OCI-M2 (cell line): Measurements from ENCODE around the gene LBX2.

Experiments
- DNase-seq: peaks from one replicate; lab custom pipeline; 2025; ENCODE audit not compliant: unreplicated experiment; lab: John Stamatoyannopoulos, UW

Gene LBX2, protein sequence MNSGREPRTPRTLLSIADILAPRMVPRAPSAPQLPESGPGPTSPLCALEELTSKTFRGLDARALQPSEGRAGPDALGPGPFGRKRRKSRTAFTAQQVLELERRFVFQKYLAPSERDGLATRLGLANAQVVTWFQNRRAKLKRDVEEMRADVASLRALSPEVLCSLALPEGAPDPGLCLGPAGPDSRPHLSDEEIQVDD

DNA sequence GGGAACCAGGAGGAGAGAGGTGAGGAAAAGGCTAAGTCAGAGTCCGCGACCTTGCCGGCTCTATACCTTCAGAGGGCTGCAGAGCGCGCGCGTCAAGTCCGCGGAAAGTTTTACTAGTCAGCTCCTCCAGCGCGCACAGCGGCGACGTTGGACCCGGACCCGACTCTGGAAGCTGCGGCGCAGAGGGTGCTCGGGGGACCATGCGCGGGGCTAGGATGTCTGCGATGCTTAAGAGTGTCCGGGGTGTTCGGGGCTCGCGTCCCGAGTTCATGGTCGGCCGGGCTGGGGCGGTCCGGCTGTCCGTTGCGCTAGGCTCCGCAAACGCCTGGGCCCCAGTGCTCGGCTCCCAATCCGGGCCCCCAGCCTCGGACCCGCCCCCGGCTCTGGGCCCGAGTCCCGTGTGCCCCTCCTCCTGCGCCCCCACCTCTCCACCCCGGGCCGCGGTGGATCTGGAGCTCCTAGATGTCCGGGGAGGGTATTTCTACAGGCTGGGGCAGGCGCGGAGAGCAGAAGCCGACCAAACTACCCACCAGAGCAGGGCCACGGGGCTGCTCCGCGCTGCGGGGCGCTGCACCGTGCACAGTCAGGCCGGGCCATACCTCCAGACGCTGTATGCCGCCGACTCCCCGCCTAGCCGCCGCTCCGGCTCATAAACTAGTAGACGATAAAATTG is at the start of gene LBX2:
Gene LBX2 (minus strand): TSS at position 337 of the 673 bp plus-strand sequence. CDS start 66 bp downstream, at position 271.
- no peak for DNase-seq

DNA sequence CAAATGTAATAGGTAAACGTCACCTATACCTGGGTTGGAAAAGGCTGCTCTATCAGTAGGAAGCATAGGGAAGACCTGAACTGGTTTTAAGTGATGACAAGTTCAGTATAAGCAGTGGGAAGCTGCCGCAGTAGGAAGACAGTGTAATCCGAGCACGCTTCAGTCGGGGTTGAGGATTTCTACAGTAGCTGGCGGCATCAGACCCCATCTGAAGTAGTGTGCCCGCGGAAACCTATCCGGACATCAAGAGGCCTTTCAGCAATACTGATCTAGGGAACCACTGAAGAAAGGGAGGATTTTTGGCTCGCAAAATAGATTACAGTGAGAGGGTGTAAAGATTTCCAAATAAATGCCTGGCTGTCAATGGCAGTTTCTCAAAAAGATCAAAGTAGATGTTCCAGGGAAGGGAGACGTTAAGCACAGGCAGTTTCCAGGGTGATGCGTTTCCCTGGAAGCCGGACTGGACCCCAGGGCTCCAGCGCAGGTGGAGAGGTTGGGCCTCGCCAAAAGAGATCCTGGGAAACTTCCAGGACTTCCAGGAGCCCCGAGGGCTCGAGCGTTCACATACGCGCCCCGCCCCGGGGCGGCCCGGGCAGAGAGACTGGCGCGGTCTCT is 49.0 kb upstream of the LBX2 start:
- no peak for DNase-seq

DNA sequence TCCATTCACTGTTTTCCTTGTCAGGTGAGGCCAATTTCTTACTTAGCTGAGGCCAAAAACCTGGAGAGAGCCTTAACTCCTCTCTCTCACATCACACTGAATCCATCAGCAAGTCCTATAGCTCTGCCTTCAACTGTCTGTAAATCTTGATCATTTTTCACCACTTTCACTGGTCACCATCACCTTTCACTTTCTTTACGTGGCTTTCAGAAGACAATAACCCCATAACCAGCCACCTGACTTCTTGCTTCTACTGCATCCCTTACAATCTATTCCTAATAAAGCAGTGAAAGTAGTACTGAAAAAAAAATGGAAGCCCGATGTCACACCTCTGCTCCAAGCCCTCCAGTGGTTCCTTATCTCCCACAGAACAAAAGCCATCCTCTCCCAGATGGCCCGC is 46.6 kb upstream of the LBX2 start:
- DNase-seq = no peak

DNA sequence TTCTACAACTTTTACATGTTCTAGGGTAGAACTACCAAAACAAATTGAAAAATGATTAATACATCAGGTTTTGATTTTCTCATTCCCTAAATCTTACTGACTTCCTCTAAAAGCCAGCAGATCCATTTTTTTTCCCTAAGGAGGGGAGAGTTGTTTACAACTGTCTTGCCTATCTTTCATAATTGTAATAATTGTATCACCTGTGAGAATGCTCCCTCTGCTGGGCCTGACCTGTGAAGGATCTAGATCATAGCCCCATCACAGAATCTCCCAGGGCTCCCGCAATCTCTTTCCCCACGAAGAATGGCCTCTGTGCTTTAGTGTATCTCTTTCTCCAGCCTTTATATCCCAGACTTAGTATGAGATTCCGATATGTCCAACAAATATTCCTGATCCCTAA is 45.2 kb upstream of the LBX2 start:
- no peak for DNase-seq

DNA sequence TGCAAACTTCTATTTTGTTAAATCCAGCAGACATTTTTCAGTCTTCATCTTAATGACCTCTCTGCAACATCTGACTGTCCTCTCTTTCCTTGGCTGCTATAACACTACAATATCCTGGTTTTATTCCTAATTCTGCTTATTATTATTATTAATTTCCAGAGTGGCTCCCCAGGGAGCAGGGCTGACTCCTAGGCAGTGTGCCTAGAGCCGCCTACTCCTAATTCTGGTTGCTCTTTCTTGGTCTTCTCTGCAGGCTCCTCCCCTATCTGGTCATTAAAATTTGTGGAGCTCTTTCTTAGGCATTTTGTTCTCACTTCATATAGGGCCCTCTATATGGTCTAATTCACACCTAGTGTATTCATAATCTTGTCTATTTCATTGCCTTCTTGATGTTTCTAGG is 43.6 kb upstream of the LBX2 start:
- no peak for DNase-seq

DNA sequence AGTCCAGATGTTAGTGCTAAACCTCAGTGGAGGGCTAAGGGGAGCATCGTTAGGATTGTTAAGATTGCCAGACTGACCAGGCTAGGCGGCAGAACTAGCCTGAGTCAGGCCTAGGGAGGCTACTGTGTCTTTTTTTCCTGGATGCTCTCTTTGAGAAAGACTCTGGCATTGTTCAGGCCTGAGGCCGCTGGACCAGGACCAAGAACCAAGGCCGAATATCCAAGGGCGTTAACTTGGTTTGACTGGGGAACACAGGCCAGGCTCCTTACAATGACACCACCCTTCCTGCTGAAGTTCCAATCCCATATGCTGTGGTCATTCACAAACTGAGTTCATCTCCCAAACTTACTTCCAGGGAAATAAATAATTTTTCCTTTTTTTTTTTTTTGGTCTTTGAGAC is 40.9 kb upstream of the LBX2 start:
- no peak for DNase-seq

DNA sequence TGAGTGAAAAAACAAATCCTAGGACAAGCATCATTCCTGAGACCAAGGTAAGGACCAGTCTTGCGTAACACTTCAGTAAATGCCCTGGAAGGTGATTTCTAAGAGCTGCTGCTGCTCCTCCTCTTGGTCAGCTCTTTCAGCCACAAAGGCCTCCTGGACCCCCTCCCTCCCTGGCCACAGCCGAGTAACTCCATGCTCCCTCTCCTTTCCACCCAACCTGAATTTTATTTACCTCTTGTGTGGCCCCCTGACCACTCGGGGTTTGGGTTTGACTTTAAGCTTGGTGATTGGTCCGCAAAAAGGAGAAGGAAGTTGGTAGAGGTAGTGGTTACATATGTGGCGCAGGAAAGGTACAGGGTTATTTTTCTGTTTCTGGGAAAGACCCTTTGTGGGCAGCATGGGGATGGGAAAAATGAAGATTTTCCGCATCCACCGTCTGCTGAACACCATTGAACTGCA is 39.5 kb upstream of the LBX2 start:
- DNase-seq = no peak

DNA sequence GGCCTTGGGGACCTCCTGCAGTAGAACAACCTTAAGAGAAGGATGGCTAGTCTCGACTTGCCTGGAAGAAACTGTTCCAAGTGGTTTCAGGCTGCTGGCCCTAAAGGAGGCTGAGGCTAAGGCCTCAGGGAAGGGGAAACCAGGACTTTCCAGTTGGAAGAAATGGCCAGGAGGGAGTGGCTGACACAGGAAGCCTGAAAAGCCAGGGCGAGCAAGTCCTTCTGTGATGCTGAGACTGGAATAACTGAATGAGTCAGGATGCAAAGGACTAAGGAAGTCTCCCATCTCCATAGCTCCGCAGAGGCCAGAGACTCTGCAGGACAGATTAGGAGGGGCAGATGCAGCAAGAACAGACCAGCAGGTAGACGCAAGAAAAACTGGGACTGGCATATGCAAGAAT is 37.7 kb upstream of the LBX2 start:
- no peak for DNase-seq

DNA sequence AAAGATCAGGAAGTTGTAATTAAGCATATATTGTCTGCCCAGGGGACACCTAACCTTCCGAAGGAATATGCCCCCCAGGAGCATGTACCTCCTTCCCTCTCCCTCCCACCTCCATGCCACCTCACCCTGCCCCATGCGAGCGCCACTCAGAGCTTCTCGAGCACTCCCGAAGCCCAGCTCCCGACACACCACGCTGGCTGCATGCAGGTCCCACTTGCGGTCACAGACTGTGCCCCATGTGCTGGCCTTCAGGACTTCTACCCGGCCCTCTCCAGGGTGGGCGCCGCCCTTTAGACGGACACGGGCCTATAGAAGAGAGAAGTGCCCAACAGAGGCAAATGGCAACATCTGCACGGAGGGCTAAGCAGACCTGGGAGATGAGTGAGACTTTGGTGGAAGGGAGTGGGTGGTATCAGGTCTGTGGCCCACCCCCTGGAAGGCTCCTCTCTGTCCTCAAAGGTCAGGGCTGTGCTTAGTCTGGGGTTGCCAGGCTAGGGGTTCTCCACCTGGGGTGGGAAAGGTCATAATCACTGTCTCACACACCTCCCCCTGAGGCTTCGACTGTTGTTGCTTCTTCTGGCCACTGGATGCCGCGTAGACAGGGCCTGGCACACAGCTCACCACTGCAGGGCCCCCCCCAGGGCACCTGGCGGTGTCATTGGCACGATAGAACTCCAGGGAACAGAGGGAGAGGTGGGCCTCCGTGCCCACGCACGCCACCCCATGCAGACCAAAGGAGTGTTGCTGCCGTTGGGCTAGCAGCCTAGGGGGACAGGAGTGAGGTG is 37.0 kb upstream of the LBX2 start:
- DNase-seq = no peak

DNA sequence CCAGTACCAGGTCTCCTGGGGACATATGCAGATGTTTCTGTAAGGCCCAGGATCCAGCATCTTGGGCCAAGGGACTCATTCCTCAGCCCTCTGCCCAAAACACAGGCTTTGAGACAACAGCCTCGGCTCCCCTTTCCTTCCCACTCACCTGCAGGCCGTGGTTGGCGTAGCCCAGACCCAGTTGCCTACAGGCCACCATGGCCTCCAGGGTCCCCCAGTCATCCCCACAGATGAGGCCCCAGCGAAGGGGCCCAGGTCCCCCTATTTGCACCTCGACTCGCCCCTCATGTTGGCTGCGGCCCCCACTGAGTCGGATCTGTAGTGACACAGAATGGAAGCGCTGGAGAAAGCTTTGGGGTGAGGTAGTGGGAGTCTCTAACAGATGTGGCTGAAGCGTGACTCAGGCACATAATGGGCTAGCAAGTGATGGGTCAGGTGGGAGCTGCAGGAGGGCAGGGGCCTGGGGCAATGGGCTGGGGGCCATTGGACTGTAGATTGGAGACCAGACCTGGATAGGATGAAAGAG is 36.1 kb upstream of the LBX2 start:
- no peak for DNase-seq

DNA sequence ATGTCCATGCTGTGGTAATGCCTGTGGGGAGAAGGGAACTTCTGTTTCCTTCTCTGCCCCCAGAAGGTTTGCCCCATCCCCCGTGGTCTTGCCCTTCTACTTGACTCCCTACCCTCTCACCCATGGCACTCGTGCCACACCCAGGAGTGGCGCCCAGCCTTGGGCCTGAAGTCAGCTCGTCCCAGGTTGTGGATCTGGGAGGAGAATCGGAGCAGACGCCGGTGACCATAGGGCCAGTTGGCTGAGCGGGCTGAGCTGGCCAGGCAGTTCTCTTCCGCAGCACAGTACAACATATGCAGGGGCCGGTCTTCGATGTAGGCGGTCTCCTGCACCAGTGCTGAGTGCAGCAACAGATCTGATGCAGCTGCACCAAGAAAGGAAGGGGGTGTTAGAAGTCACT is 35.0 kb upstream of the LBX2 start:
- DNase-seq = no peak

DNA sequence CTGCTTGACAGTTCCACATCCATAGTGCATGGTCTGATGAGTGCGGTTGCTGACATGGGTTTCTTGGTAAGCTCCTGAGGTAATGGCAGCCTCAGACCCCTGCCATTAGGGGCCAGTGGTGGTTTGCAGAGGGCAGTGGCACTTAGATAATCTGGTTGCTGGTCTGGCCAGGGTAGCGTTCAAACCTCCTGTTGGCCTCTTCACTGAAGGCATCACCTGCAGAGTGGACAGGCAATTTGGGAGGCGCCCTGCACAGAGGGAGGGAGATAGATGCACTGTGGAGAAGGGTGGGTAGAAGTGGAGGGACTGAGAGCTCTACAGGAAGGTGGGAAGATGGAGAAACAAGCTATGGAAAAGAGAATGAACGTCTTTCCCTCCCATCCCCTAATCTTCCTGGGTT is 34.1 kb upstream of the LBX2 start:
- no peak for DNase-seq

DNA sequence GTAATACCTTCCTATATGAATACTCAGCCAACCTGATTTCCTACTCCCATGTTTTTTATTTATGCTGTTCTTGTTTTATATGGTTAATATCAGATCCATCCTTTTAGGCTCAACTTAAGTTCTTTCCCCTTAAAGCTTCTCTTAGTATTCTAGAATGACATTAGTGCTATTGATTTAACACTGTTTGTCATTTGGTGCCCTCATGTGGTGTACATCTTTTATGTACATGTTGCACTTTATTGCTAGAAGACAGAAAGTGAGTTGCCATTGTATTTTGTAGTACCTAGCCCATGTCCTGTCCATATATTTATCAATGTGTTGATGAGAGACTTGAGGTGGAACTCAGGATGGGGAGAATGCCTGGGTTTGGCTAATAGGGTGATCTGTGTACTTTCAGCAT is 32.8 kb upstream of the LBX2 start:
- DNase-seq = no peak

DNA sequence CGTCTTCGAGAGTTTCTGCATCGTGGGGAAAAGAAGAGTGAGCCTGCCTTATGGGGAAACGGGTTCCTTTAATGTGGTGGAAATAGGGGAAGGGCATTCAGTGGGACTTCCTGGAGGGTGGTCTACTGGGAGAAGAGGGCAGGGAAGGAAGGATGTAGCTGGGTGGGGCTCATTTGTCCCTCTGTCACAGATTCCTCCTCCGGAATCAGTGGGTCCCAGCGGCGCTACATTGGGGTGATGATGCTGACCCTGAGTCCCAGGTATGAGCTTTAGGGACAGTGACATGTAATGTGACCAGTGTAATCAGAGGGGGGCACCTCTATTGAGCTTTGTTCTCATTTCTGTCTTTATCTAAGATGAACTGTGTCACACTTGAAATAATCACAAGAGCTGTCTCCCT is 32.3 kb upstream of the LBX2 start:
- DNase-seq = no peak

DNA sequence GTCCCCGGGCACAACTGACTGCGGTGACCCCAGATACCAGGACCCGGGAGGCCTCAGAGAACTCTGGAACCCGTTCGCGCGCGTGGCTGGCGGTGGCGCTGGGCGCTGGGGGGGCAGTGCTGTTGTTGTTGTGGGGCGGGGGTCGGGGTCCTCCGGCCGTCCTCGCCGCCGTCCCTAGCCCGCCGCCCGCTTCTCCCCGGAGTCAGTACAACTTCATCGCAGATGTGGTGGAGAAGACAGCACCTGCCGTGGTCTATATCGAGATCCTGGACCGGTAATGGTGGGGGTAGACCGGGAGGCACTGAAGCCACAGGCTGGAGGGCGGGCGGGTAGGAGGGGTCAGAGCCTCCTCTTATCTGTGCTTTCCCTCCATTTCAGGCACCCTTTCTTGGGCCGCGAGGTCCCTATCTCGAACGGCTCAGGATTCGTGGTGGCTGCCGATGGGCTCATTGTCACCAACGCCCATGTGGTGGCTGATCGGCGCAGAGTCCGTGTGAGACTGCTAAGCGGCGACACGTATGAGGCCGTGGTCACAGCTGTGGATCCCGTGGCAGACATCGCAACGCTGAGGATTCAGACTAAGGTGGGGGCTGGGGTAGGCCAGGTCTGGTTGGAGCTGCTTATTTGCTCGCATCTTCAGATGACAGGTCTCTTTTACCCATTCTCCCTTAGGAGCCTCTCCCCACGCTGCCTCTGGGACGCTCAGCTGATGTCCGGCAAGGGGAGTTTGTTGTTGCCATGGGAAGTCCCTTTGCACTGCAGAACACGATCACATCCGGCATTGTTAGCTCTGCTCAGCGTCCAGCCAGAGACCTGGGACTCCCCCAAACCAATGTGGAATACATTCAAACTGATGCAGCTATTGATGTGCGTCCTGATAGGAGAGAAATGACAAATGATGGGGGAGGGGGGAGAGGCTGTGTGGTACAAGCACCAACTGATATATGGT is 31.1 kb upstream of the LBX2 start:
- DNase-seq = no peak

DNA sequence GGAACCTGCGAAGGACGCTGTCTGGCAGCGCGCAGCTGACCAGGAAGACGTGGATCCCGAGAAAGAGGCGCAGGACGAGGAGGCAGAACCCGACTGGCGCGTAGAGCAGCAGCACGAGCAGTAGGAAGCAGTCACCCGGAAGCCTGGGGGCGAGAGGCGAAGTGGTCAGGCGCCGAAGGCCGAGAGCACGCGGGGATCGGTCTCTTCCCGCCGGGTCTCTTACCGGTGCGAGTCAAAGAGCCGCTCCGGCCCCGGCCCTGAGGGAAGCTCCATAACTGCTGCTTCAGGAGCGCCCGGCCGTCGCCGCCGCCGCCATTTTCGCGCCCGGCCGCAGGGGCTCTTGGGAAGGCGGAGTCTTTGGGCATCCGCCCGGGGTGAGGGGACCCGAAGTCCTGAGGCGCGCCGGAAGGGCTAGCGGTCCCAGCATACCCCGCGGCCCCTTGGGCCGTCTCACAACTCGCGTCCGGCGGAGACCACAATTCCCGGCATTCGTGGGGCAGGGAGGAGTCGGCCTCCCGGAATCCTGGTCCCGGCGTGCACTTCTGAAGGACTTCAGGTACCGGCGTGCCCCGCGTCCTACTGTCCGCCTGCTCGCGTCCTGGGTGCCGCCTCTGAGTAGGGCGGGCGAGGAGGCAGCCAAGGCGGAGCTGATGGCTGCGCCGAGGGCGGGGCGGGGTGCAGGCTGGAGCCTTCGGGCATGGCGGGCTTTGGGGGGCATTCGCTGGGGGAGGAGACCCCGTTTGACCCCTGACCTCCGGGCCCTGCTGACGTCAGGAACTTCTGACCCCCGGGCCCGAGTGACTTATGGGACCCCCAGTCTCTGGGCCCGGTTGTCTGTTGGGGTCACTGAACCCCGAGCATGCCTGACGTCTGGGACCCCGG is 30.2 kb upstream of the LBX2 start, which contains the start of the genes AUP1 and HTRA2:
Gene AUP1 (minus strand): TSS at position 350 of the 882 bp plus-strand sequence. CDS start 77 bp downstream, at position 273.
Gene HTRA2 (plus strand): TSS at position 577 of the 882 bp plus-strand sequence. CDS start 74 bp downstream, at position 651.
- DNase-seq = peak; percentile 62

DNA sequence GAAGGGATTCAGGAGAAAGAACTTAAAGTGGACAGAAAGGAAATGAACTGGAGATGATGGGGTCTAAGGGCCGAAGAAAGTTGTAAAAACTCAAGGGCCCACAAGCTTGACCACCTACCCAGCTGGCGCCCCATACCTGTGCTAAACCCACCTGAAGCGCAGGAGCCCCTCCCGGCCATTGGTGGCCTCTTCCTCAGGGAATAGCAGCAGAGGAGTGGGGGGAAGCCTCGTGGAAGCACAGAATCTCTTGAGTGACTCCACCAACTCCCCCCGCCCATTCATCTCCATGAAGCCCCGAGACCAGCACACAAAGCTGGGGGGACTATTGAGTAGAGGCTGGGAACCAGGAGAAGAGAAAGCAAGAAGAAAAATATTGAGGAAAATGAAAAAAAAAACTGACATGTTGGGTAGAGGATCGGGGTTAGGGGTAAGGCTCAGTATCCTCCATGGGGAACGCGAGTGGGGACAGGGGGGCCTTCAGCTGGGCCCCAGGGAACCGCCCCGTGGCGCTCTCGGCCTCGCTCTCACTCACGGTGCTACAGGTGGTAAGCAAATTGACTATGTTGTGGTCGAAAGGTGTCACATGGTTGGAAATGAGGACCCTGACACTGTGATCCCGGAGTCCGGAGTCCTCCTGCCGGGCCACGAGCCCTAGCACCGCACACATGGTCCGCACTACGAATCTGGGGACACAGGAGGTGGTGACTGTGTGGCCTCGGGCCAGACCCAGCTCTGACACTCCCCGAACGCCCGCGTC is 29.4 kb upstream of the LBX2 start:
- DNase-seq = no peak

DNA sequence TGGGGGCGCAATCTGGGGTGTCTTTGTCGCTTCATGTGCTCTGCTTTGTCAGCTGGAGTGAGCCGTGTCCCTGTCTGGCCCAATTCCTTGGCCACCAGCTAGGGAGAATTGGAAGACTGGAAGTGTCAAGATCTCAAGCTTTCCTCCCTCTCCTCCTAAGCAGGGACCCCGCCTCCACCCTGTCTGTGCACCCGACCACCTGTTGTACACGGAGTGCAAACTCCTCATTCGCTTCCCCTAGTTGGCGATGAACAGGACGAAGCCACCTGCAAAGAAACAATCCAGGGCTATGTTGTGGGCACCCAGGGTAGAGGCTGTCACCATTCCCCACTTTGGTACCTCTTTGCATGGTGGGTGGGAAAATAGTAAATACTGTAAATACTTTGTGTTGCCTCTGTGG is 28.3 kb upstream of the LBX2 start:
- DNase-seq = no peak
